Measurements from ENCODE around the gene PPP1R14D. TPM values are rescaled to one million over a fixed set of nuclear protein-coding genes. Genes with fewer than 3 reads are reported as not detected.
A peak's percentile ranks its signal among the peaks of the same experiment; 100 is the strongest.

The PPP1R14D gene
- total RNA-seq, 1 donor from 2014 or later = not detected

GRCh38 chr15:40803688-40804087, 24.8 kb downstream of the PPP1R14D start:
- Mint-ChIP-seq H3K4me3 (peak overlapping the region; percentile 1), H3K36me3 (ENCODE audit: low read depth) (peaks cover 3% of the 10 kb centered on the region), H3K27ac (ENCODE audit: unreplicated experiment) (no peak overlapping the region), H3K9me3 (no peaks in the 10 kb centered on the region), H3K4me1 (peaks cover 37% of the 10 kb centered on the region), H3K27me3 (ENCODE audit: low read depth) (no peaks in the 10 kb centered on the region)
- TF ChIP-seq CTCF (conservative IDR thresholded peaks at IDR 0.05) = no peak
- DNase-seq (ENCODE audit: low read depth, low spot score) = no peak

GRCh38 chr15:40803076-40803475, 25.4 kb downstream of the PPP1R14D start:
- H3K9me3 Mint-ChIP-seq = no peaks in the 10 kb centered on the region
- peaks cover 37% of the 10 kb centered on the region for H3K4me1 Mint-ChIP-seq
- no peak for TF ChIP-seq CTCF (conservative IDR thresholded peaks at IDR 0.05)
- DNase-seq (ENCODE audit: low read depth, low spot score) = no peak
- peak overlapping the region; percentile 1 for H3K4me3 Mint-ChIP-seq
- no peak overlapping the region for H3K27ac Mint-ChIP-seq (ENCODE audit: unreplicated experiment)
- H3K36me3 Mint-ChIP-seq (ENCODE audit: low read depth) = peaks cover 3% of the 10 kb centered on the region
- no peaks in the 10 kb centered on the region for H3K27me3 Mint-ChIP-seq (ENCODE audit: low read depth)

GRCh38 chr15:40799523-40799922, 29.0 kb downstream of the PPP1R14D start:
- H3K4me1 Mint-ChIP-seq = peaks cover 29% of the 10 kb centered on the region
- H3K27ac Mint-ChIP-seq (ENCODE audit: unreplicated experiment) = peak overlapping the region; percentile 28
- no peak for TF ChIP-seq CTCF (conservative IDR thresholded peaks at IDR 0.05)
- H3K4me3 Mint-ChIP-seq = no peak overlapping the region
- peaks cover 3% of the 10 kb centered on the region for H3K36me3 Mint-ChIP-seq (ENCODE audit: low read depth)
- no peak for DNase-seq (ENCODE audit: low read depth, low spot score)
- H3K9me3 Mint-ChIP-seq = no peaks in the 10 kb centered on the region
- no peaks in the 10 kb centered on the region for H3K27me3 Mint-ChIP-seq (ENCODE audit: low read depth)

- peaks cover 25% of the 10 kb centered on the region for H3K4me1 Mint-ChIP-seq
- peak overlapping the region; percentile 41 for H3K27ac Mint-ChIP-seq (ENCODE audit: unreplicated experiment)
- no peak overlapping the region for H3K4me3 Mint-ChIP-seq
Measured at GRCh38 chr15:40796512-40796911, 32.0 kb downstream of the PPP1R14D start.

GRCh38 chr15:40796041-40796440, 32.5 kb downstream of the PPP1R14D start:
- DNase-seq (ENCODE audit: low read depth, low spot score) = no peak
- no peak overlapping the region for H3K4me3 Mint-ChIP-seq
- peaks cover 25% of the 10 kb centered on the region for H3K4me1 Mint-ChIP-seq
- H3K36me3 Mint-ChIP-seq (ENCODE audit: low read depth) = peaks cover 2% of the 10 kb centered on the region
- no peaks in the 10 kb centered on the region for H3K9me3 Mint-ChIP-seq
- peak overlapping the region; percentile 41 for H3K27ac Mint-ChIP-seq (ENCODE audit: unreplicated experiment)
- no peak for TF ChIP-seq CTCF (conservative IDR thresholded peaks at IDR 0.05)
- no peaks in the 10 kb centered on the region for H3K27me3 Mint-ChIP-seq (ENCODE audit: low read depth)

More at GRCh38 chr15:40796512-40796911, 32.0 kb downstream of the PPP1R14D start:
- no peak for TF ChIP-seq CTCF (conservative IDR thresholded peaks at IDR 0.05)
- DNase-seq (ENCODE audit: low read depth, low spot score) = no peak
- Mint-ChIP-seq H3K9me3 (no peaks in the 10 kb centered on the region), H3K27me3 (ENCODE audit: low read depth) (no peaks in the 10 kb centered on the region), H3K36me3 (ENCODE audit: low read depth) (peaks cover 2% of the 10 kb centered on the region)

All from neural crest cell (in vitro differentiated cells).